Measurements from ENCODE around the gene PSMA6.
"Not testable (repeated sequence)": the region's sequence is repeated elsewhere in the genome, so short reads cannot be mapped to it uniquely, and the experiment has no call there.

PSMA6 gene

DNA sequence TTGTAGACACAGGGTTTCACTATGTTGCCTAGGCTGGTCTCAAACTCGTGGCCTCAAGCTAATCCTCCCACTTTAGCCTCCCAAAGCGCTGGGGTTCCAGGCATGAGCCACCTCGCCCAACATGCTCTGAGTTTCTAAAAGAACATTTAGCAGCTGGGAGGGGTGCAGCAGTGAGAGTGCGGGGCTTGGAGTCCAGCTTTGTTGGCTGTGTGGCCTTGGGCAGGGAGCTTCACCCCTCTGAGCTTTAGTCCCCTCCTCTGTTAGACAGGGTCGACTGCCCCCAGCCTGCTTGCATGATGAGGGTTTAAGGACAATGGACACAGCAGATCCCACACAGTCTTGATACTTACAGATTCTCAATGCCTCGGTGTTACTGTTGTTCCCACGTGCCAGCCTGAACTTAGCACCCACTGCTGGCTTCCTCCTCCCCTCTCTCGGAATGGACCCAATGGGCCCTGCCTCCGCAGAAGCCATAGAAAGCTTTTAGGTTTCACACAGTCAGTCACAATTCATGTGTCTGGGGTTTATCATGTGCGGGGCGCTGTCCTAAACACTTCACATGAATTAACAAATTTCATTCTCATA, 54.6 kb downstream of the PSMA6 start:
- FAIRE-seq: no peak

DNA sequence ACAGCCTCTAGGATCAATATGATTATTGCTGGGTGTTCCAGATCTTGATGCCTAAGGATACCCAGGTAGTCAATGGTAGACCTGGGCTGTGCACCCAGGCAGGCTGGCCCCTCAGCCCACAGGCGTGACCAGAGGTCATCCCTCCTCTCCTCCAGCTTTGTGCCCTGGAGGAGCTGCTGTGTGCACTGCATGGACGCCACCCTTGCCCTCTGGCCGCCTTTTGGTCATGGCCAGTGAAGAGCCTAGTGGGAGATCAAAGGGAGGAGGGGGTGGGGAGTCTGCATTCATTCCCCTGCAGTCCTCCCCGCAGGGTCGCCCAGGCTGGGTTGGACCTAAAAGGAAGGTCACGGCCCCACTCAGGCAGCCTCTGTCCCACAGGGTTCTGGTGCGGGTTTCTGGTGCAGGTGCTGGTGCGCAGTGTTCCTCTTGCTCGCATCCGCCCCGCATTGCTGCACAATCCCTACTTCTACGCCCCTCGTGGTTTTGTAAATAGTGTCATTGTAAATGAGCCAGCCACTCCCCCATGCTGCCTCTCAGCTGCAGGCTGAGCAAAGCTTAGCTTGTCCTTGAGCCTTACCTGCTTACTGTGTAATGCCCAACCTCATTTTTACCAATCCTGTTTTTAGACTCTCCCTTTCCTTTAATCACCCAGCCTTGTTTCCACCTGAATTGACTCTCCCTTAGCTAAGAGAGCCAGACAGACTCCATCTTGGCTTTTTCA, 55.3 kb downstream of the PSMA6 start:
- FAIRE-seq: no peak

DNA sequence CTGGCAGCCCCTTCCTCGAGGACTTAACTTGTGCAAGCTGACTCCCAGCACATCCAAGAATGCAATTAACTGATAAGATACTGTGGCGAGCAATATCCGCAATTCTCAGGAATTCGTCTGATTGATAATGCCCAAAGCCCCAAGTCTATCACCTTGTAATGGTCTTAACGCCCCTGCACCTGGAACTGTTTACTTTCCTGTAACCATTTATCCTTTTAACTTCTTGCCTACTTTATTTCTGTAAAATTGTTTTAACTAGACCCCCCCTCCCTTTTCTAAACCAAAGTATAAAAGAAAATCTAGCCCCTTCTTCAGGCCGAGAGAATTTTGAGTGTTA, 55.8 kb downstream of the PSMA6 start:
- not testable (repeated sequence) for FAIRE-seq

DNA sequence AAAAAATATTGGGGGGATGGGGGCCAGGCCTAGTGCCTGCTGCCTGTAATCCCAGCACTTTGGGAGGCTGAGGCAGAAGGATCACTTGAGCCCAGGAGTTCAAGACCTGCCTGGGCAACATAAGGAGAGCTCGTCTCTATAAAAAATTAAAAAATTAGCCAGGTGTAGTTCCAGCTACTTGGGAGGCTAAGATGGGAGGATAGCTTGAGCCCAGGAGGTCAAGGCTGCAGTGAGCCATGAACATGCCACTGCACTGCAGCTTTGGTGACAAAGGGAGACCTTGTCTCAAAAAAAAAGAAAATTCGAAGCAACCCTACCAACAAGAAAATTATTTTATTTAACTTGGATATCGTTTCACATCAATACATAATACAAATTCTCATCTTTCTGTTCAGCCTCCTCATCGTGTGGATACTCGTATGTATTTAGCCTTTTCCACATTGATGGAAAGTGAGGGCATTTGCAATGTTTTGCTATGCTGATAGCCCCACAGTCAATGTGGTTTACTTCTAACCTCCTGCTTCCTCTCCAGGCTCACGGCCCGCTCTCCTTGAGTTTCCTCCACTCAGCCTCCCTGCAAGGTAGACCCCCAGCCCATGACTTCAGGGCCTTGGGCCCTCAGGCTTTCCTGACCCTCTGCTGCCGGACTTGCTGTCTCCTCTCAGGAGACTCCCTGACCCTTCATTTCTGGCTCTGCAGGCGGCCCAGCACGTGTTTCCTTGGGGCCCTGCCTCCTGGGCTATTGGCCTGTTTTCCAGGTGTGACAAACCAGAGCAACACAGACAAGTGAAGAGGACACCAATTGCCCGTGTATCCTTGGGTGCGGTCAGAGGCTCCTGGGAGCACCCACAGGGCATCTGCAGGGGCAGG, 57.5 kb downstream of the PSMA6 start:
- FAIRE-seq: no peak

DNA sequence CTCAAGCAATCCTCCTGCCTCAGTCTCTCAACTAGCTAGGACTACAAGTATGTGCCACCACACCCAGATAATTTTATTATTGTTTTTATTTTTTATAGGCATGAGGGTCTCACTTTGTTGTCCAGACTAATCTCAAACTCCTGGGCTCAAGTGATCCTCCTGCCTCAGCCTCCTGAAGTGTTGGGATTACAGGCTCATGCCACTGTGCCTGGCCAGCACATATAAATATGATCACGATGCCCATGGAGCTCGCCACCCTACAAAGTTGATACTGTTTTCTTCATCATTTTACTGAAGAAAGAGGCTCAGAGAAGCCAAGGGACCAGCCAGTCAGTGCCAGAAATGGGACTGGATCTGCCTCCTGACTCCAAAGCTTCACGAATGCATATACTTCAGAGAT, 59.3 kb downstream of the PSMA6 start:
- no peak for FAIRE-seq

DNA sequence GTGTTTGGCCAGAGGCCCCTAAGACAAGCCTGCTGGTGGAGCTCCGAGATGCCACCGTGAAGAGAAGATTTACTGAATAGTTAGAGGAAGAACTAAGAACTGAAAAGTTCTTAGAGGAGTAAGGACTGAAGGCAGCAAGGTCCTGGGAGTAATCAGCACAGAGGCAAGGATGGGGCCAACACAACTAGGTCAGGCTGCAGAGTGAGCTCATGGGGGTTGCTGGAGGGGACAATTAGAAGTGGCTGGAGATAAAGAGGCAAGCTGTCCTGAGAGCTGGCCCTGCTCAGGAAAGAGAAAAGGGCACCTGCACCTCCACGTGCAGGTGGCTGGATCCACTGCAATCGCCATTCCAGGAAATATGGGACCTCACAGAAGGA, 59.7 kb downstream of the PSMA6 start:
- no peak for FAIRE-seq

DNA sequence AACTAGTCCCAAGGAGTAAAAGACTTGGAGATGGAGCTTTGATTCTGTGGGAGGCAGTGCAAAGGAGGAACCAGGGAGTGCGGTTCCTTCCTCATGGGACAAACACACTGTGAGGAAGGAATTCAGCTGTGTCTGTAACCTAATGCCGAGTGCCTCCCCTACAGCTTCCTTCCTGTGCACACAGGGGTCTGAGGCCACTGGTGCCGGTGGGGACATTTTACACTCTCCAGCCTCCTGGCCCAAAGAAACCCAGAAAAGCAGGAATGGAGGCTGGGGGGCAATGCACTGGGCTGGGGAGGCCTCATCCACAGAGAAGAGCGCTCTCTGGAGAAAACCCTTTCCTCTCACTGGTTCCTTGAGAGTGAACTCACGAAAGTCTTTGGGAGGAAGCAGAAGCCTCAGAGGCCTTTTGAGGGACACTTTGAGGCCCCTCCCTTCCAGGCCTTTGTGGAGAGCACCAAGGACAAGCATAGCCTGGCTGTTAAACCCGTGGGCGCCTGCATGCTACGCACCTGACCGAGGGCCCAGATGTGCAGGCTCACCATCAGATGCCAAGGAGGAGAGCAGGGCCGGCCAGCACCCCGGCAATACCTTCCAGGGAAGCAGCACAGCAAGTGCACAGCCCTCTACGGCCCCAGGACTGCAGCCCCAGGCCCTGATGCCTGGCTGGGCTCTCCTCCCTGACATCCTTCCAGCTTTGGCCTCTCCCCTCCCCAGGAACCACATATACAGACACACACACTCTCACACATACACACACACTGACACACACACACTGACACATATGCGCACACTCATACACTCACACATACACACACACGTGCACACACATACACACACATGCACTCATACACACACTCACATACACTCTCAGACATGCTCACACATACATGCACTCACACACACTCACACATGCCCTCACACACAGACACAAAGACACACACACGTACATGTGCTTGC, 60.4 kb downstream of the PSMA6 start:
- no peak for FAIRE-seq

DNA sequence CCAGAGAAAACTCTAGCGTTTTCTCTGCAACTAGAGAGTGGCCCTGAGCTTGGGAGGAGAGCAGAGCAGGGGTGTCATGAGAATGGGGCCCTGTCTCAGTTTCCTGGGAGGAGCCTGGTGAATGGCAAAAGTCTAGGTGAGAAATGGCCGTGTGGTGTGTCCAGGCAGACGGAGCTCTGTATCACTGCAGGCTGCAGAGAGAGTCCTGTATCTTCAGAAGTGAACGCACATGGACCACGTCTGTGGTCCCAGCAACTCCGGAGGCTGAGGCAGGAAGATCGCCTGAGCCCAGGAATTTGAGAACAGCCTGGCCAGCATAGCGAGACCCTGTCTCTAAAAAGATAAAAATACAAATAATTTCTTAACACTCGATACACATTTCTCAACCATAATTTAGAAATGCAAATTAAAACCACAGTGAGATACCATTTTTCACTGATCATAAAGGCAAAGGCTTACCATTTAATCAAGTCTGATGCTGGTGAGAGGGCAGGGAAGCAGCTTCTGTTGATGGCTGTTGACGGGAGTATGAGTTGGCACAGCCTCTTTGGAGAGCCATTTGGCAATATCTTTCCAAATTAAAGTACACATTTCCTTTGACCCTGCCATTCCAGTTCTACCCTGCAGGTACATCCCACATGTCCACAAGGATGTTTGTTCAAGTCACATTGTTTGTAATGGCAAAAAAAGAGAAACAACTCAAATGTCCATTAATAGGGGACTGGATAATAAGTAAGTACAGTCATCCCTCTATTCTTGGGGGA, 61.4 kb downstream of the PSMA6 start:
- FAIRE-seq: no peak

DNA sequence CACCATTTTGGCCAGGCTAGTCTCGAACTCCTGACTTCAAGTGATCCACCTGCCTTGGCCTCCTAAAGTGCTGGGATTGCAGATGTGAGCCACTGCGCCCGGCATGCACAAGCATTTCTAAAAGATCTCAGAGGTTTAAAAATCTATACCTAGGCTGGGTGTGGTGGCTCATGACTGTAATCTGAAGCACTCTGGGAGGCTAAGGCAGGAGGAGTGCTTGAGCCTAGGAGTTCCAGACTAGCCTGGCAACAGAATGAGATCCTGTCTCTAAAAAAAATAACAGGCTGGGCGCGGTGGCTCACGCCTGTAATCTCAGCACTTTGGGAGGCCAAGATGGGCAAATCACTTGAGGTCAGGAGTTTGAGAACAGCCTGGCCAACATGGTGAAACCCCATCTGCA, 63.1 kb downstream of the PSMA6 start:
- not testable (repeated sequence) for FAIRE-seq

DNA sequence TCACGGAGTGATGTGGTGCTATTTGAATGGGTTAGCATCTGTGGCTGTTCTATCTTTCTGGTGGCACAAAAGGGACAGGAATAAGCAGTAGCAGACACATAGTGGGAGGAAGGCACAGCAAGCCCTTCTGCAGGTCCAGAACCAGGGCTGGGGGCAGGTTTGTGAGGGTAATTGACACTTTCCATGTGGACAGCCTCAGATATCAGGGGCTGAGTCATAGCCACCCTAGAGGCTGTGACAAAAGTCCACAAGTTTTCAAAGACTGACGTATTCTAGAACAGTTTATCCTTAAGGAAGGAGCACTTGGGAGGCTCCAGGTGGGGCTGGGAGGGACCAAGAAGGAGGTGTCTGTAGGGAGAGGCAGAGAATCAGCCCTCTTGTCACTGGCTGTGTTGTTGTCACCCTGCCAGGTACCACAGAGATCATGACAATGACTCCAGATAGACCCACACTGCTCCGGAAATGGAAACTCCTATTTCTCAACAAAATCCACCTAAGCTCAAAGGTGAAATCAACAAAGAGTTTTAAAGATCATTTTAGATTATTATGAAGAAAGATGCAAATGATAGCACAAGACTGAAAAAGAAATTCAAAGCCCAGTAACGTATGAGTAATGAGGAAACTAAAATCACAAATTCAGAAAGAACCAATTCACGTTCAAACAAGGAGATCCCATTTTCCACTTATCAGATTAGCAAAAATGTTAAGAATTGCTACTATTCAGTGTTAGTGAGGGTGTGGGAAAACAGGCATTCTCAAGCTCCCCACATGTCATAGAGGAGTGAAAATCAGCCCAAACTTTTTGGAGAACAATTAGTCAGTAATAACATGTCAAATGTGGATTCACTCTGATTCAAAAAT, 64.0 kb downstream of the PSMA6 start:
- FAIRE-seq: no peak

DNA sequence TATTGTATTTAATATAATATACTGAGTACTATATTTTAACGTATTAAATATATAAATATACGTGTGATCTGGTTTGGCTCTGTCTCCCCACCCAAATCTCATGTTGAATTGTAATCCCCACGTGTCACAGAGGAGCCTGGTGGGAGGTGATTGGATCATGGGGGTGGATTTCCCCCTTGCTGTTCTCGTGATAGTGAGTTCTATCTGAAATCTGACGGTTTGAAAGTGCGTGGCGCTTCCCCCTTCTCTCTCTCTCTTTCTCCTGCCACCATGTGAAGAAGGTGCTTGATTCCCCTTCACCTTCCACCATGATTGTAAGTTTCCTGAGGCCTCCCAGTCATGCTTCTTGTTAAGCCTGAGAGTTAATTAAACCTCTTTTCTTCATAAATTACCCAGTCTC, 67.5 kb downstream of the PSMA6 start:
- not testable (repeated sequence) for FAIRE-seq

DNA sequence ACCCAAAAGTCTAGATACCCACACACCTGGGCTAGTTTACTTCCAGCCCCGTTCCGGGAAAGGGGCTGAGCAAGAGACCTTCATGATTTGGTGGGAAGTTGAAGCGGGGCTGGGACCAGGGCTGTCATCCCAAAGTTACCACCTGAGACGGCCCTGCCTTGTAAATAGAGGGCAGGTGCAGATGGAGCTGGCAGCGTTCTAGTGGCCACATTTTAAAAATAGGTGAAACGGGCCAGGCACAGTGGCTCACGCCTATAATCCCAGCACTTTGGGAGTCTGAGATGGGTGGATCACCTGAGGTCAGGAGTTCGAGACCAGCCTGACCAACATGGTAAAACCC, 68.9 kb downstream of the PSMA6 start:
- FAIRE-seq: no peak

DNA sequence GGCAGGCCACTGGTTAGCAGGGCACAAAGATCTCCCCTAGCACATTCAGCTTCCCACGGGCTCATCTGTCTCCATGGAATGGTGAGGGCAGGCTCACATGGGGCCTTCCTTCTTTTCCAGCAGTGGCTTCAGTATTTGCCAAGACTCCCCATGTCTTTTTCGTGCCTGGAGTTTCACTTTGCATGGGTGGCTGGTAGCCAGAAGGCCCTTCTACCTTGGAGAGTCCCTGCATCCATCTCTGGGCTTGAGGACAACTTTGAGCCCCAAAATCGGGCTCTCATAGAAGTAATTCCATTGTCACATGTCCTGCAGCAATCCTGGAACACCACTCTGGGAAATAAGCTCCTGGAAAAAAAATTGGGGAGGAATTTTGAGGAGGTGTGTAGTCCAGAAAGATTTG, 70.3 kb downstream of the PSMA6 start:
- FAIRE-seq: no peak

DNA sequence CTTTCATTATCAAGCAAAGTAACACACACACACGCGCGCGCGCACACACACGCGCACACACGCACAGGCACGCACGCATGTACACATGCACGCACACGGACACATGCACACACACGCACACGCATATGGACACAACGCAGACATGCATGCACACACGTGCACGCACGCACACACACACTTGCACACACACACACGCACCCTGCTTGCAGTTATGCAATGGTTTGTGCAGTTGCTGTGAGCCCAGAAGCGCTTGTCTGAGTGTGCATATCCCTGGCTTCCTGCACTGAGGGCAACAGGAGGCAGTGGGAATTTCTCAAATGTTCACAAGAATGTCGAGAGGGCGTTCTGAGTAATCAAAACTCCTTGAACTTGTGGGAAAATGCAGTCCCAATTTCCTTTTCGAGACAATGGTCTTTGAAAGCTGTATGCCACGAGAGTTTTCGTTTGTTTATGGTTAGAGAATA, 70.8 kb downstream of the PSMA6 start:
- FAIRE-seq: no peak

DNA sequence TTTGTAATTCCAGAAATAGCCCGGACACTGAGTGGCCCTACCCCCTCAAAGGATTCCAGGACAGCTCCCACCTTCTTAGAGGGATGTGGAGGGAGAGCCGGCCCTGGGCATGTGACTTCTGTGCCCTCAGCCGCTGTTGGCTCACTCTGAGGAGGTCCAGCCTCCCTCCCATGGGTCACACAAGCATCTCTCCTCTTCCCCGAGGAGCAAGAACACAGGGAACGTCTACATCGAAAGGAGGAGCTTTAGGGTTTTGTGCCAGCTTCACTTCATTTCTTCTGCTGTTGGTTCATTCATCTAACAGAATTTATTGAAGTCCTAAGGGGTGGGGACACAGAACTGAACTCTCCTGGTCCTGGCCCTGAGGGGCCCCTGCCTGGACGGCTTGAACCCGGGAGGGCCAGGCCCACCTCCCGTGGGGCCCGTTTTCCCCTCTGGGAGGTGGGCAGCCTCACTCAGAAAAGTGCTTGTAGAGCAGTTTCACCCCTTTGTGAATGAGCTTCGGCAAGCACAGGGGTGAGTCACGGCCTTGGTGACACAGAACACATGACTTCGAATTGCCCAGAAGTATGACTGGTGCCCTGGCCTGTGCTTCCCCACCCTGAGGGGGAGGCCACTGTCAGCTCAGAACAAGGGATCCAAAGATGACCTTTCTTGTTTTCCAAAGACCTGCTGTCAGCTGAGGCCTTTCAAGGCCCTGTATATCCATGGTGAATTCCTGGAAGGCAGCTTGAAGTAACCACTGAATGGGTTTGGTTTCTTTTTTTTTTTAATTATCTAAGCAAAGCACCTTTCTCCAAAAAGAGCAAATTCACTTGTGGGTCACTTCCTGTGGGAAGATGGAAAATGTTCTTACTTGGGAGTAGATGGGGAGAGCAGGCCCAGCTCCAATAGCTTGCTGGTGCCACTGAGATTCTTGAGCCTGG, 73.2 kb downstream of the PSMA6 start:
- FAIRE-seq: no peak

DNA sequence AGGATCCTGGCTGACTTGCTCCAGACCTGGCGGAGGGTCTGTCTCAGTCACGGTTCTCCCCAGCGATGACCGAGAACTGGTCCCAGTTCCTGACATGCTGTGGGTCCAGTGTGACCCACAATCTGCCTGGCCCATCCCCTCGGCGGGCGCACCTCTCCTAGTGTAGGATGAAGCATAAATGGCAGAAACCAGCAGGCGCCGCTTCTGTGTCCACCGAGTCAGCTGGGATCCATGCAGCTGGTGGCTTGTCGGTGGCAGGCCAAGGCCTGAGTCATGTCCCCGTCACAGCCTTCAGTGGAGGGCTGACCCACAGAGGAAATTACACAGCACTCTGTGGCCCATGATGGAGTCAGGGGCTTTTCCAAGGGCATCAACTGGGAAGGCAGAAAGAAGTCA, 73.9 kb downstream of the PSMA6 start:
- no peak for FAIRE-seq

DNA sequence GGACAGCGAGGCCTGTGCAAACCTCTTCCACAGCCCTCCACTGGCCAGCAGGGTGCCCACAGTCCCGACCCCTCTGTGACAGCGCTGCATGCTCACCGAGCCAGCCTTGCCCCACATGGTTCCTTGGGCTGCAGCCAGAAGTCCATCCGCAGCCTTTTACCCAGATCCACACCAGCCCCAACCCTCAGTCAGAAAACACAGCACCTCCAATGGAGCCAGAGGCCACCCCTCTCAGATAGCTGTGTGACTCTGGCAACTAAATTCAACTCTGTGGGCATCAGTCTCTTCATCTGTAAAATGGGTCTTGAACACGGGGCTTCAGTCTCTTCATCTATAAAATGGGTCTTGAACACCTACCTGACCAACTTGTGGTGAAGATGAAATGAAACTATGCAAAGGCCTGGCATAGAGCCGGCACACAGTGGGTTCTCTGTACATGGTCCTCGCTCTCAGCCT, 74.4 kb downstream of the PSMA6 start:
- no peak for FAIRE-seq

DNA sequence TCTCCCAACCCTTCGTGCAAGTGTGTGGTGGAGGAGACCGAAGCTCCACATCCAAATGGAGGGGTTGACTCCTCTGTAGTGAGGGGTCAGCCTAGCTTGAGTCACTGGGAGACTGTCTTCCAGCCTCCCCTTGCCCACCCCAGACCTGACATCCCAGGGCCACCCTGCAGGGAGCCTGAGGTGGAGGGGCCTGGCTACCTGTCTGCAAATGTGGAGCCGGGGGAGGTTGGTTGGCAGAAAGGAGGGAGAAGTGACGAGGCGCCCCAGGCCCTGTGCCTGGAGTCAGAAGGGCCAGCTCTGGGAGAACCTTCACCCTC, 74.8 kb downstream of the PSMA6 start:
- no peak for FAIRE-seq

Measured in A204.1 (cell line).